ENCODE results near the gene AGBL4.

DNA sequence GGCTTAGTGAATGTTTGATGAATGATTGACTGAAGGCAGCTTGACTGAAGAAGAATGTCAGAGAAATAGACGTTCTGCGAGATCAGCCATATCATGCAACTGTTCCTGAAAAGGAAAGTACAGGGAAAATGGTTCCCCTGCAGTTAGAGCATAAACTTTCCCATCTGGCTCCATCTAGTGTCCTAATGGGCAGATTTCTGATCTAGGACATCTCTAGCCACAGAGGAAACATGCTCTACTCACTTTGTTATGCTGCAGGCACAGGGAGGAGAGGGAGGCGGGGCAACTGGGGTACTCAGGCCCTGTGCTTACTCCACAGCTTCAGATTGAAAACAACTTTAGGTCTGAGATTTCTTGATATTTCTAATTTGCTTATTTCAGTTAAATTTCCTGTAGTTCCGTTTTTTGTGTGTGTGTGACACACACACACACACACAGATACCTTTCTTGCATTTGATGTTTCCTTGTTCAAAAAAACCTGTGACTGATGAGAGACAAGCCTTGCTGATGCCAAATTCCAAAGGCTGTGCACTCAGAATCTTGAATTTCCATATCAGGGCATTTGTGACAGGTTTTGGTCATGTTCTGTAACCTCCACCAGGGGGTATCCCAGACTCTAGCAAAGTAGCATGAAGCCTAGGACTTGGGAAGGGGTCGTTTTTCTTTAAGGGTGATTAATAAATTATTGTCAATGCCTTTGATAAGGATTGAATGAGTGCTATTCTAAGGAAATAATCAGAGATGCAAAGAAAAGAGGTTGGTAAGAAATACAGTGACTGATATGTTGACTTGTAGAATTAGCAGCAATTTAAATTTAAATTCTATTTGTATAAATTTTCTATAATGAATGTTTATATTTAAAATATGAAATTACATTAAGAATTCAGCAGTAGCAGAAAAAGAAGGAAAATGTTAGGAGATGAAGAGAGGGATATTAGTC, 1107.4 kb downstream of the AGBL4 start:
- TF ChIP-seq, protein P1, sequence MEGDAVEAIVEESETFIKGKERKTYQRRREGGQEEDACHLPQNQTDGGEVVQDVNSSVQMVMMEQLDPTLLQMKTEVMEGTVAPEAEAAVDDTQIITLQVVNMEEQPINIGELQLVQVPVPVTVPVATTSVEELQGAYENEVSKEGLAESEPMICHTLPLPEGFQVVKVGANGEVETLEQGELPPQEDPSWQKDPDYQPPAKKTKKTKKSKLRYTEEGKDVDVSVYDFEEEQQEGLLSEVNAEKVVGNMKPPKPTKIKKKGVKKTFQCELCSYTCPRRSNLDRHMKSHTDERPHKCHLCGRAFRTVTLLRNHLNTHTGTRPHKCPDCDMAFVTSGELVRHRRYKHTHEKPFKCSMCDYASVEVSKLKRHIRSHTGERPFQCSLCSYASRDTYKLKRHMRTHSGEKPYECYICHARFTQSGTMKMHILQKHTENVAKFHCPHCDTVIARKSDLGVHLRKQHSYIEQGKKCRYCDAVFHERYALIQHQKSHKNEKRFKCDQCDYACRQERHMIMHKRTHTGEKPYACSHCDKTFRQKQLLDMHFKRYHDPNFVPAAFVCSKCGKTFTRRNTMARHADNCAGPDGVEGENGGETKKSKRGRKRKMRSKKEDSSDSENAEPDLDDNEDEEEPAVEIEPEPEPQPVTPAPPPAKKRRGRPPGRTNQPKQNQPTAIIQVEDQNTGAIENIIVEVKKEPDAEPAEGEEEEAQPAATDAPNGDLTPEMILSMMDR (IDR thresholded peaks at IDR 0.05), result no peak
- TF ChIP-seq POLR2A (IDR thresholded peaks at IDR 0.05), result no peak

Measured in lower leg skin (tissue), 3 donors.